ENCODE data around the gene PRRC2B. TPM values are rescaled to one million over a fixed set of nuclear protein-coding genes. Genes with fewer than 3 reads are reported as not detected.

PRRC2B gene
- total and polyA plus RNA-seq, 2 of the 13 experiments (the other 11 are each of a cell fraction or from before 2014, with no cell fraction given), result 20.8 to 37.4 TPM

GRCh38 chr9:131502781-131503625 lies 109.1 kb downstream of the PRRC2B start, which contains the start of gene POMT1 (continued):
- TF ChIP-seq NFAT5 (CRISPR knock-in tag; IDR thresholded peaks at IDR 0.05) (peak; percentile 46), BHLHE40 (IDR thresholded peaks at IDR 0.05; ENCODE audit: low read length) (0 out of 2 replicates have a peak, but pooled peaks have one; percentile 5), RFXAP (CRISPR knock-in tag; IDR thresholded peaks at IDR 0.05; ENCODE audit: borderline replicate concordance) (no peak), ETV5 (CRISPR knock-in tag; IDR thresholded peaks at IDR 0.05; ENCODE audit: borderline replicate concordance) (peak; percentile 65), ZFY (CRISPR knock-in tag; IDR thresholded peaks at IDR 0.05) (peak; percentile 93), ZNF570 (CRISPR knock-in tag; IDR thresholded peaks at IDR 0.05; ENCODE audit: borderline replicate concordance) (no peak), NFIC (IDR thresholded peaks at IDR 0.05; ENCODE audit: low read length) (no peak), ZNF567 (CRISPR knock-in tag; IDR thresholded peaks at IDR 0.05; ENCODE audit: borderline replicate concordance) (peak; percentile 93), HNRNPUL1 (IDR thresholded peaks at IDR 0.05; ENCODE audit: low read depth, low read length) (peak; percentile 51; the same call in 1 of the 2 replicates), CBFB (CRISPR knock-in tag; IDR thresholded peaks at IDR 0.05) (no peak; the same call in 1 of the 2 replicates), HINFP (CRISPR knock-in tag; IDR thresholded peaks at IDR 0.05; ENCODE audit: low read depth) (0 out of 2 replicates have a peak, but pooled peaks have one; percentile 33), ZNF230 (CRISPR knock-in tag; IDR thresholded peaks at IDR 0.05) (no peak), ZNF234 (CRISPR knock-in tag; conservative IDR thresholded peaks at IDR 0.05) (no peak; the same call in 1 of the 2 replicates), ARHGAP35 (CRISPR knock-in tag; IDR thresholded peaks at IDR 0.05; ENCODE audit: borderline replicate concordance) (peak; percentile 70; the same call in 1 of the 2 replicates), ZNF816 (CRISPR knock-in tag; IDR thresholded peaks at IDR 0.05; ENCODE audit: borderline replicate concordance) (peak; percentile 35; the same call in 1 of the 2 replicates), FOSL2 (CRISPR knock-in tag; IDR thresholded peaks at IDR 0.05) (peak; percentile 56), NR2C2 (CRISPR knock-in tag; IDR thresholded peaks at IDR 0.05; ENCODE audit: borderline replicate concordance) (peak; percentile 75; the same call in 1 of the 2 replicates), ZNF713 (CRISPR knock-in tag; IDR thresholded peaks at IDR 0.05) (0 out of 2 replicates have a peak, but pooled peaks have one; percentile 89), MAZ (IDR thresholded peaks at IDR 0.05; ENCODE audit: borderline replicate concordance, low read depth, low read length) (peak; percentile 60; the same call in 1 of the 2 replicates), MAZ (CRISPR knock-in tag; IDR thresholded peaks at IDR 0.05; ENCODE audit: low read depth) (peak; percentile 24; the same call in 1 of the 2 replicates), ELF4 (CRISPR knock-in tag; IDR thresholded peaks at IDR 0.05; ENCODE audit: borderline replicate concordance) (no peak), MYNN (CRISPR knock-in tag; IDR thresholded peaks at IDR 0.05; ENCODE audit: low read depth) (no peak)
